GM20431 (cell line): ENCODE data around the gene ST3GAL3.

ENCODE experiments used
- in situ Hi-C: fragments of 300-500 bp; cut with MseI, MboI; formaldehyde crosslinking; loops from one replicate; pipeline ENCODE4 v1.15.0; 2020; ENCODE audit warnings: low sequenced_read_pairs; ENCODE audit not compliant: unreplicated experiment

The ST3GAL3 gene, protein sequence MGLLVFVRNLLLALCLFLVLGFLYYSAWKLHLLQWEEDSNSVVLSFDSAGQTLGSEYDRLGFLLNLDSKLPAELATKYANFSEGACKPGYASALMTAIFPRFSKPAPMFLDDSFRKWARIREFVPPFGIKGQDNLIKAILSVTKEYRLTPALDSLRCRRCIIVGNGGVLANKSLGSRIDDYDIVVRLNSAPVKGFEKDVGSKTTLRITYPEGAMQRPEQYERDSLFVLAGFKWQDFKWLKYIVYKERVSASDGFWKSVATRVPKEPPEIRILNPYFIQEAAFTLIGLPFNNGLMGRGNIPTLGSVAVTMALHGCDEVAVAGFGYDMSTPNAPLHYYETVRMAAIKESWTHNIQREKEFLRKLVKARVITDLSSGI

GRCh38 chr1:43707190-43708001, at the start of gene ST3GAL3:
Gene ST3GAL3 (plus strand): TSS chr1:43707536. CDS start chr1:43736263, 28,727 bp downstream.
- in situ Hi-C loops: no loop called here

- in situ Hi-C loops: no loop called here
These were observed 47.8 kb upstream of the ST3GAL3 start for GRCh38 chr1:43659212-43660166.

- in situ Hi-C loops: no loop called here
These were observed 47.0 kb upstream of the ST3GAL3 start for GRCh38 chr1:43660355-43660754.

DNA sequence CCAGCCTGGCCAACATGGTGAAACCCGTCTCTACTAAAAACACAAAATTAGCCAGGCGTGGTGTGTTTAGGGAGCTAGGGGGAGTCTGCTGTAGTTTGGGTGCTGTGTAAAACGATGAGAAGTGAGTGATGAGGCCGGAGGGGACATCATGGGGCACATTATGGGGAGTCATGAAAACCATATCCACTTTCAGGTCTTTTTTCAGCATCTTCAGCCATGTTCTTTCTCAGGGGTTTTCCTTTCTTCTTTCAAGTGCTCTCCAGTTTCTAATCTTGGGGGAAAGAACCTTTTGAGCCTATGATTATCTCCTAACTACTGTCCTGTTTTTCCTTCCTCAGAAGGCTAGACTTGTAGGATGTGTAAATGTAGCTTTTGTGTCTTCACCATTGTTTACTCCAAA, 43.0 kb upstream of the ST3GAL3 start:
- in situ Hi-C loops: no loop called here

DNA sequence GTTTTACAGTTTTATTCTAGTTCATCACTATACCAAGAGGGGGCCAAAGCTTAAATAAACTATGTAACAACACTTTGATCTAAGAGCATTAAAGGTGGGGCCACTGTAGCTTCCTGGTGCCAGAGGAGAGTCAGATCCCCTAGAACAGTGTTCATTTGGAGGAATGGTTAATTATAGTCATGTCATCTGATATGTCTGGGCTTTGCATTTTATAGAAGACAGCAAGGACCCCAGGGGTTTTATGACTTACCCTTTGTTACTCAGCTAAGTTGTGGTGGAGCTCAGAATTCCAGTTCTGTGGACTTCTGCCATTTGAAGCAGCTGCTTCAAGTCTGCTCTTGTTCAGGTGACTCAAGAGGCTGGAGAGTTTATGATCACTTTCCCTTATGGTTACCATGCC, 40.7 kb upstream of the ST3GAL3 start:
- in situ Hi-C loops: no loop called here

GRCh38 chr1:43668956-43669355, 38.4 kb upstream of the ST3GAL3 start:
- in situ Hi-C loops: no loop called here

DNA sequence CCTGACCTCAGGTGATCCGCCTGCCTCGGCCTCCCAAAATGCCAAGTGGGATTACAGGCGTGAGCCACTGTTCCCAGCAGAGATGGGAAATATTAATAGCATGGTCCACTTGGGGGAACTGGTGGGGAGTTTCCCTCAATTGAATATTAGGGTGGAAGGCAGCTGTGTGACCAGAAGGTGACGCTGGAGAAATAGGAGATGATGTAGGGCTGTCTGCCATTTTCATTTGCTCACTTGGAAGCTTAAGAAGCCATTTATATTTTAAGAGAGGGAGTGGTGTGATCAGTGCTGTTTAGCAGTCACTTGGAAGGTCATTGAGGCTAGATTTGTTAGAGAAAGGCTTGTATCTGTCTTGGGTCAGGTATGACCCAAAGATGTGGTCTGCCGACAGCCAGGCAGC, 37.5 kb upstream of the ST3GAL3 start:
- in situ Hi-C loops: no loop called here

DNA sequence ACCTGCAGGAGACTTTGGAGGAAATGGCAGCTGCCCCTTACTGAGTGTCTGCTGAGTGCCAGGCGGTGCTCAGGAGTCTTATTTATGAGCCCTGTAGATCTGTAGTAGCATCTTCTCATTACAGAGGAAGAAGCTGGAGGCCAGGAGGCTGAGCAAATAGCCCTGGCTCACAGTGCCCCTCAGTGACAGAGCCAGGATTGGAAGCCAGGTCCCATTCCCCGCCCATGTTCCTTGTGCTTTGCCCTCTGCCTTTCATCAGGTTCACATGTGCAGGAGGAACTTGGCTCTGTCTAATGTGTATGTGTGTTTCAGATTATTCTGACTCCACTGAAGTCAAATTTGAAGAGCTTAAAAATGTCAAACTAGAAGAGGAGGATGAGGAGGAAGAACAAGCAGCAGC, 36.1 kb upstream of the ST3GAL3 start:
- in situ Hi-C loops: no loop called here

GRCh38 chr1:43671626-43672330, 35.6 kb upstream of the ST3GAL3 start:
- in situ Hi-C loops: no loop called here

GRCh38 chr1:43673261-43673660, 34.1 kb upstream of the ST3GAL3 start:
- in situ Hi-C loops: no loop called here

DNA sequence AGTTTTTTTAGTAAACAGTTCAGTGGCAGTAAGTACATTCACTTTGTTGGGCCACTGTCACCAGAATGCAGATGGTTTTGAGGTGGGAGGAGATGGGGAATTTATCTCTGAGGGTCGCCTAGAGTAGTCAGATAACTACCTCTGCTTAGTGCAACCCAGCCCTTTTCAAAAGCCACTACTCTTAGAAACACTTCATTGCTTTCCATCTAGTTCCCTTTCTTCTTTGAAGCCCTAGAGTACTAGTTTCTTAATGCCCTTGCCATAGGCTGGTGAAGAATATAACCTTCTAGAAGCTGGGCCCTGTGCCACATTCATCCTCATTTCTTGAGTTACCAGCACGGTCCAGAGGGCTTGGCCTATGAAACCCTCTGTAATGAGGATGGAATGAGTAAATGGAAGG, 28.4 kb upstream of the ST3GAL3 start:
- in situ Hi-C loops: no loop called here

GRCh38 chr1:43683560-43683959, 23.8 kb upstream of the ST3GAL3 start:
- in situ Hi-C loops: no loop called here

GRCh38 chr1:43686801-43687200, 20.5 kb upstream of the ST3GAL3 start:
- in situ Hi-C loops: no loop called here

- in situ Hi-C loops: no loop called here
These were observed 19.8 kb upstream of the ST3GAL3 start for GRCh38 chr1:43687301-43688108.

- in situ Hi-C loops: no loop called here
These were observed 19.3 kb upstream of the ST3GAL3 start for GRCh38 chr1:43688109-43688387.

DNA sequence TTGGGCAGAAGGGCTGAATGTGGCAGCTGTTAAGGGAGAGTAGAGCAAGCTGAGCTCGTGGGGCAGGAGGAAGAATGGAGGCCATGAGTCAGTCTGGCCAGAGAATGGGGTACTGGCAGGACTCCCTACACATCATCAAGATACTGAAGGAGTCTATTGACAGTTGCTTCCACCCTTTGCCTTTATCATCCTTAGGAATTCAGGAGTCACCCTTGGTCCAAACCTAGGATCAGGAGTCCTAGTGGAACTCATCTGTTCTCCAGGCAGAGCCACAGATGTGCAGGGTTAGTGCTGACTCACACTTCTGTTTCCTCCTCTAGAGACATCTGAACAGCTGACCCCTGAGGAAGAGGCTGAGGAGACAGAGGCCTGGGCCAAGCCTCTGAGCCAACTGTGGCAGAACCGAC, 18.7 kb upstream of the ST3GAL3 start:
- in situ Hi-C loops: no loop called here

DNA sequence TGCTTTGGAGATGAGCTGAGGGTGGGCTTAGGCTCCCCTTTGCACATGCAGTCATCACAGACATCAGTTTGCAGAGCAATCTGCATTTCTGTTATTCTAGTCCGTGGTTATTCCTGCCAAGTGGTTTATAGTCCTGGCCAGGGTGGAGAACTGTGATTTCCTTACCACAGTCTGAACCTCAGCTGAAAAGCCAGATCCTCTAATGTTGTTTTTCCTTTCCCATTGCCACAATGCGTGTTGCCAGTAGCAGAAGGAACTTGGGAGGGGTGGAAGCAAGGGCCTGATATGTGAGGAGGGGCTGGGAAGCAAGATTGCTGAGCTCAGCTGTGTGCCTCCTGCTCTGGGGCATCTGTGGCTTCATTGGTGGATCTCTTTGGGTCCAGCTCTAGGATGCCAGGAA, 18.0 kb upstream of the ST3GAL3 start:
- in situ Hi-C loops: no loop called here

DNA sequence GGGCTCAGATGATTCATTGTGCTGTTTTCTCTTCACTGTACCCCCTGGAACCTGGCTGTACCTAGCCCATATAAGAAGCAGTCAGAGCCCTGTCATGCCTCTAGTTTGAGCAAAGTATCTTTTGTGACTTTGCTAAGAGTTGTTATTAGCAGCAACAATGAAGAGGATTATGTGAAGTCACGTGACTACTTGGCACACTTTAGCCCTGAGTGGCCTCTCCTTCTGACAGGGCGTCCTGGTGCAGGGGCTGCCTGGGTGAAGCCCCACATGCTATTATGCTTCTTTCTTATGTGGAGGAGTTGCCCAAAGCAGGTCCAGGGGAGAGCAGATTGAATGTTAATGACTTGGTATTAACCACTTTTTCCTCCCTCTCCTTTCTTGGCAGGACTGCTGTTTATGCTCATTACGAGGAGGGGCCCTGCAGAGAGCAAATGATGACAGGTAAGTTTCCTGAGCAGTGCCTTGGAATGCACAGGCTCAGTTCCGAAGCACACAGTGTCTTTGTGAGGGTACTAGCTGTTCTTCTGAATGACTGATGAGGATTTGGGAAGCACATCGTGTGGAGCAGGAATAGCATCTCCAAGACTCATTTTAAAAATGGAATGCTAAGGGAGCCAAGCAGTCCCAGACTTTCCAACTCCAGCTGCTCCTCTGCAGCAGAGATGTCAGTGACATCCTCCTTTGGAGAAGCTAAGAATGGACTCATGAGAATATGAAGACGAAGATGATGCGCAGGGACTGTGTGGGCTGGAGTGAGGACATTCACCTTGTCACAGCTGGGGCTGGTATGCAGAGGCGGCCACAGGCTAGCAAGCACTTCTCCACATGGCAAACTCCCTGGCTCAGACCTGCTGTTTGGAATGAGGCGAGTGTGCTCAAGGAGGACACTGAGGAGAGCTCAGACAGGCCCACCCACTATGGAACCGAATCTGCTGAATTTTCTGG, 15.2 kb upstream of the ST3GAL3 start:
- in situ Hi-C loops: no loop called here
